GM18870 (cell line): ENCODE results near the gene PITPNM3.

ENCODE experiments used
- ATAC-seq: cut with Tn5 transposase; IDR thresholded peaks from one replicate; pipeline ENCODE4 v1.9.1; 2021; ENCODE audit warnings: moderate library complexity; ENCODE audit not compliant: unreplicated experiment

Gene PITPNM3

DNA sequence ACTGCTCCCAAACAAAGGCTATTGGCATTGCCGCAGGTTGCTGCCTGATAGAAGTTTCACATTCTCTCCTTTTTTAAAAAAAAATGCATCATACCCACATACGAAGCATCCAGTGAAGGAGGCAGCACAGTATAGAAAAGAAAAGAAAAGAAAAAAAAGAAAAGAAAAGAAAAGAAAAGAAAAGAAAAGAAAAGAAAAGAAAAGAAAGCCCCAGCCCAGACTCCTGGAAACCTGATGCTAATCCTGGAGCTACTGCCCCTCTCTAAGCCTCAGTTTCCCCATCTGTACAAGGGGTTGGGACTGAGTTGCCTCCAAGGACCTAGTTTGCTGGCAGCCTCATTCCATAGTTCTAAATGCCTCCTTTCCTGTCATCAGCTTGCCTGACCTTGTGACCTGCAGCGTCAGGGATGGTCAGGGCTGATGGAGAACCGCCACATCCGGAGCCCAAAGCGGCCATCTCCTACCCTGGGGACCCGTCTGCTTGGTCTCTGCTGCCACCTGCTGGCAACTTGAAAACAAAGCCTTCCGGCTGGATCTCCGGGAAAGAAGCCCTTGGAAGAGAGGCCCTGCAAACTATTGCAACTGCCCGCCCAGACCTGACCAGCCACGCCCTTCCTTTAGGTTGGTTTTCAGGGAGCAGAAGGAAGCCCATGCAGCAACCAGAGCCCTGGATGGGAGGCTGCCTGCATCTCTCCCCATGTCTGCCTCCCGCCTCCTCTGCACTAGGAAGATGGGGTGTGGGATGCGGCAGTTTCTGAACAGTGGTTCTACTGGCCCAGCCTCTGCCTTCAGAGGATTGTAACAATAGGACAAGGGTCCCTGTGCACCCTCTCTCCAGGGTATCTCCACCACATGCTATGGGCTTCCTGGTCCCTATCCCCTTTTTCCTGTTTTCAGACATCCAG is 134.4 kb downstream of the PITPNM3 start:
- ATAC-seq, result no peak

DNA sequence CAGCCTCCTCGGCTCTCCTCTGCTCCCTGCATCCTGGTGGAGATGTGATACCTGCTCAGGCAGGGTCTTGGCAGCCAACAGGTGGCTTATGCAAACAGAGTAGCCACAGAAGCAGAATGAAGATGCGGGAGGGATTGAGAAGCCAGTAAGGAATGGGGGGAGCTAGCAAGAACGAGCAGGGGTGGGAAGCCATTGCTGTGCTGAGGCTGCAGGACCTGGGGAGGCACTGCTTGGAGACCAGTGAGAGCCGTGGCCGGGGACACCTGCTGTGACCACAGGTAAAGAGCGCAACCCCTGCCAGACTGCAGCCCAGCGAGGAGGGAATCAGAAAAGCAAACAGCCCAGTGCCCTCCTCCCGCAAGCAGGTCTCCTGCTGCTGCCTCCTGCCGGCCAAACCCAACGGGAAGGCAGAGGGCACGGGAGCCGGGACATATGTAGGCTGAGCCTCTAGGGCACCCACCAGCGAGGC is 136.1 kb downstream of the PITPNM3 start:
- ATAC-seq, result no peak

GRCh38 chr17:6415616-6416015 is 140.7 kb downstream of the PITPNM3 start:
- ATAC-seq, result no peak

DNA sequence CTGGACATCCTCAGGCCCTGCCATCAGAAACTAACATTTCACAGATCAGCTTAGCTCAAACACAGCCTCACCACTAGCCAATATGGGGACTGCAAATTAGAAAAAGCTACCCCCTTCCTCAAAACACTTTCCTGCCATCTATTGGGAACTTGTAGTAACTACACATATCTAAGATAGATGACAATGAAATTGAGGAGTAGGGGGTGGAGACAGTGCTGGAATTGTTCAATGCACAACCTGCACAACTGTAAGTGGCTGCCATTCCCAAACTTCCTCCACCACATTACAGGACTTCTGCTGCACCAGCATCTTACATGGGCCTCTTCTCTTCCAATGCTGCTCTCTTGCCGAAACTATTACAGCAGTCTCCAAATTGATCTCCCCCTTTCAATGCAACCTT is 143.3 kb downstream of the PITPNM3 start:
- no peak for ATAC-seq

DNA sequence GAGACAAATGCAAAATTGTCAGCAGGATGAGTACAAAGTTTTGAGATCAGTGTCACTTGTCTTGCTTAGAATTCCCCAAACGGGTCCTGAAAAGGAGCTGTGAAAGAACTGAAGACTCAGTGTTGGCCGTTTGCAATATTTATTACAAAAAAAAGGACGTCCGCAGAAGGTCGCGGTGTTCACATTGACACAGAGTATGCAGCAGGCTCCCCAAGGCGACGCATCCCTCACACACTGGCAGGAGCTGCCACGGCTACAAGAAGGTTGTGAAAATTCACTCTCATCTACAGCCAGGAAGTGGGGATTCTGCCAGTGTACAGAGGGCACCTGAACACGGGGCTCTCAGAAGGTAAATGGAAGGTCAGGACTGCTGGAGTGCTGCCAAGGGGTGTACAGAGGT is 147.6 kb downstream of the PITPNM3 start:
- no peak for ATAC-seq

DNA sequence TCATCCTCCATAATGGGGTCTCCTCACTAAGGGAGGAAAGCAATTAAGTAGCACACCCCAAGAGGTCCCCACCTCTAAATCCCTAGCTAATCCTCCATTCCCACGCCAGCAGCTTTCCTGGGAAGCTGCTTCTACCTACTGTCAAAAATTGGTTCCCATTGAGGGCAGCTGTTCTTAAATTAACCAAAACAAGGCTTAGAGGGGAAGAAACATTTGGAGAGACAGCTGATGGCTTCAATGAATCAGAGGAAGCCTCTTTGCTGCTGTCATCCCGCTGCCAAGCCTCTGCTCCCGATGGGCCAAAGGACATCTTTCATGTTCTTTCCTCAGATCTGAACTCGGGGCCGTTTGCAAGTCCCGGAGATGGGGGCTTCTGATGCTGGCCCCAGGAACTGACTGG is 148.1 kb downstream of the PITPNM3 start:
- no peak for ATAC-seq

DNA sequence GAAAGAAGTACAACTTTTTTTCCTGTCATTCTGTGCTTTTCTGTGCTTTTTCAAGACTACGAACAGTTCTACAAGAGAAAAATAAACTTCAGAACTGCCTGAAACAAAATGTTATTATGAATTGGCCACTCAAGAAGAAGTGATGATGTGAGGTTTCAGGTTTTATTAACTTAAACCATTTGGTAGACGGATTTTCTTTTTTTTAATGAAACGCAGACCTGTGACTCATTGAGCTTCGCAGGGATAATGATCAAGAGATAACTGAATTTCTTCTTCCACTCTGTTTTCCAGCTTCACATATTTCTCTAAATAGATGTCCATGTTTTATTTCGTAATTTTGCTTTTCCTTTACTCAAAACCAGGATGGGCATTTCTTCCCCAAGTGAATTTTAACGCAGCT is 154.1 kb downstream of the PITPNM3 start:
- ATAC-seq, result no peak
